IMR-90 (cell line): ENCODE results near the gene NNT. TPM values are rescaled to one million over a fixed set of nuclear protein-coding genes. Genes with fewer than 3 reads are reported as not detected.

Experiments
- ATAC-seq: fragments of 200-7000 bp; cut with Tn5 transposase; 2 replicates; pipeline ENCODE4 v1.9.1; 2020; ENCODE audit warnings: low read depth, mild to moderate bottlenecking, moderate library complexity
- BruUV-seq: library from RNA; stranded (reverse); fragments of 400-500 nt; replicated peaks from 2 replicates; lab custom pipeline; 2021; lab: Mats Ljungman, UMichigan
- CTCF ChIA-PET: fragments of 300-600 bp; formaldehyde crosslinking; extraction: SDS; loops from one replicate; lab custom pipeline; 2021; ENCODE audit warnings: antibody characterized with exemption; lab: Yijun Ruan, JAX
- POLR2A ChIA-PET: fragments of 300-600 bp; sonication (Branson Sonifier 250); formaldehyde crosslinking; loops from one replicate; lab custom pipeline; 2022; ENCODE audit warnings: antibody characterized with exemption; ENCODE audit not compliant: unreplicated experiment; lab: Charles Lee
- DNase-seq: peaks from one replicate; pipeline ENCODE4 v3.0.0; 2013
- H2AFZ ChIP-seq: replicated peaks from 2 replicates; pipeline ENCODE3; 2013; ENCODE audit warnings: low read length, mild to moderate bottlenecking; ENCODE audit not compliant: poor library complexity
- H2AK5ac ChIP-seq: 2 replicates; pipeline ENCODE4 v1.6.1; 2013; ENCODE audit warnings: low read depth, low read length, inconsistent platforms
- H2AK9ac ChIP-seq: replicated peaks from 2 replicates; pipeline ENCODE3; 2013; ENCODE audit warnings: mild to moderate bottlenecking, low read depth, low read length, moderate library complexity; ENCODE audit not compliant: poor library complexity
- H2BK120ac ChIP-seq: 2 replicates; pipeline ENCODE4 v1.6.1; 2013; ENCODE audit warnings: low read depth, low read length, inconsistent platforms
- H2BK15ac ChIP-seq: 3 replicates; pipeline ENCODE4 v1.6.1; 2013; ENCODE audit warnings: low read depth, low read length, inconsistent platforms
- H2BK20ac ChIP-seq: 2 replicates; pipeline ENCODE4 v1.6.1; 2013; ENCODE audit warnings: low read depth, mild to moderate bottlenecking, inconsistent platforms, low read length, moderate library complexity
- H2BK5ac ChIP-seq: 2 replicates; pipeline ENCODE4 v1.6.1; 2013; ENCODE audit warnings: mild to moderate bottlenecking, low read depth, low read length, inconsistent platforms; ENCODE audit not compliant: poor library complexity, severe bottlenecking
- H3K14ac ChIP-seq: replicated peaks from 2 replicates; pipeline ENCODE4 v1.6.1; 2013; ENCODE audit warnings: low read depth, low read length, inconsistent platforms
- H3K18ac ChIP-seq: 2 replicates; pipeline ENCODE4 v1.6.1; 2013; ENCODE audit warnings: low read depth, low read length, control low read depth
- H3K23ac ChIP-seq: 2 replicates; pipeline ENCODE4 v1.6.1; 2013; ENCODE audit warnings: low read depth, low read length, inconsistent platforms
- H3K27ac ChIP-seq: 2 replicates; pipeline ENCODE4 v1.5.1; 2013; ENCODE audit warnings: mild to moderate bottlenecking, control low read depth, low read length; ENCODE audit not compliant: insufficient read depth
- H3K27me3 ChIP-seq: 2 replicates; pipeline ENCODE4 v1.6.1; 2013; ENCODE audit warnings: low read length; ENCODE audit not compliant: control insufficient read depth, insufficient read depth
- H3K36me3 ChIP-seq: 2 replicates; pipeline ENCODE4 v1.6.1; 2013; ENCODE audit warnings: low read length, mixed read lengths; ENCODE audit not compliant: control insufficient read depth, insufficient read depth
- H3K4ac ChIP-seq: 2 replicates; pipeline ENCODE4 v1.6.1; 2013; ENCODE audit warnings: low read depth, low read length, inconsistent platforms
- H3K4me1 ChIP-seq: 2 replicates; pipeline ENCODE4 v1.6.1; 2013; ENCODE audit warnings: low read length, mixed read lengths; ENCODE audit not compliant: control insufficient read depth, insufficient read depth
- H3K4me2 ChIP-seq: 2 replicates; pipeline ENCODE4 v1.6.1; 2013; ENCODE audit warnings: low read depth, mild to moderate bottlenecking, control low read depth, low read length, moderate library complexity
- H3K4me3 ChIP-seq: 2 replicates; pipeline ENCODE4 v1.5.1; 2013; ENCODE audit warnings: low read depth, mild to moderate bottlenecking, control low read depth, low read length, moderate library complexity; ENCODE audit not compliant: insufficient read depth
- H3K56ac ChIP-seq: 2 replicates; pipeline ENCODE4 v1.6.1; 2013; ENCODE audit warnings: low read length, inconsistent platforms; ENCODE audit not compliant: insufficient read depth; ENCODE audit errors: extremely low read depth
- H3K79me1 ChIP-seq, 2 experiments: 2 replicates each; pipeline ENCODE4 v1.6.1; 2013; ENCODE audit warnings: low read length in 2 of 2, inconsistent platforms in 1 of 2, low read depth in 1 of 2
- H3K9ac ChIP-seq: 2 replicates; pipeline ENCODE4 v1.6.1; 2013; ENCODE audit warnings: low read depth, low read length, control low read depth
- H3K9me1 ChIP-seq: 2 replicates; pipeline ENCODE4 v1.6.1; 2013; ENCODE audit warnings: low read length, inconsistent platforms; ENCODE audit not compliant: insufficient read depth
- H3K9me3 ChIP-seq: 2 replicates; pipeline ENCODE4 v1.6.1; 2013; ENCODE audit warnings: low read length; ENCODE audit not compliant: control insufficient read depth, insufficient read depth
- H4K20me1 ChIP-seq: 2 replicates; pipeline ENCODE4 v1.6.1; 2013; ENCODE audit warnings: low read length, inconsistent platforms; ENCODE audit not compliant: insufficient read depth
- H4K5ac ChIP-seq: 2 replicates; pipeline ENCODE4 v1.6.1; 2013; ENCODE audit warnings: mild to moderate bottlenecking, low read depth, low read length, control low read depth
- H4K8ac ChIP-seq, 2 experiments: 2 replicates each; pipeline ENCODE4 v1.6.1; 2013; ENCODE audit warnings: low read depth in 2 of 2, low read length in 2 of 2, control low read depth in 1 of 2, inconsistent platforms in 1 of 2
- H4K91ac ChIP-seq: 2 replicates; pipeline ENCODE4 v1.6.1; 2013; ENCODE audit warnings: low read depth, low read length, inconsistent platforms; ENCODE audit not compliant: insufficient read depth
- BHLHE40 ChIP-seq: fragments of 150-350 bp; IDR thresholded peaks from 2 replicates; pipeline ENCODE4 v1.6.1; 2016; ENCODE audit warnings: mild to moderate bottlenecking, low read depth, low read length
- CEBPB ChIP-seq: IDR thresholded peaks from 2 replicates; pipeline ENCODE4 v1.6.1; 2012; ENCODE audit warnings: low read depth, low read length, improper control_type of control experiment
- CTCF ChIP-seq: conservative IDR thresholded peaks from 2 replicates; pipeline ENCODE4 v1.5.1; 2012; ENCODE audit warnings: mild to moderate bottlenecking, low read depth, low read length, improper control_type of control experiment
- ELK1 ChIP-seq: fragments of 150-350 bp; IDR thresholded peaks from 2 replicates; pipeline ENCODE4 v1.6.1; 2016; ENCODE audit warnings: low read depth, mild to moderate bottlenecking, low read length, moderate library complexity, borderline replicate concordance
- FOS ChIP-seq: fragments of 150-350 bp; IDR thresholded peaks from 2 replicates; pipeline ENCODE4 v1.6.1; 2016; ENCODE audit warnings: low read depth, low read length
- MAFK ChIP-seq: IDR thresholded peaks from 2 replicates; pipeline ENCODE4 v1.6.1; 2012; ENCODE audit warnings: low read depth, low read length, improper control_type of control experiment
- MAZ ChIP-seq: IDR thresholded peaks from 2 replicates; pipeline ENCODE4 v1.6.1; 2012; ENCODE audit warnings: low read depth, mild to moderate bottlenecking, low read length, improper control_type of control experiment, moderate library complexity, borderline replicate concordance
- MXI1 ChIP-seq: IDR thresholded peaks from 2 replicates; pipeline ENCODE4 v1.6.1; 2012; ENCODE audit warnings: low read depth, mild to moderate bottlenecking, low read length, moderate library complexity, borderline replicate concordance
- NFE2L2 ChIP-seq: fragments of 150-350 bp; IDR thresholded peaks from 2 replicates; pipeline ENCODE4 v1.6.1; 2016; ENCODE audit warnings: low read depth, mild to moderate bottlenecking, low read length
- RAD21 ChIP-seq: IDR thresholded peaks from 2 replicates; pipeline ENCODE4 v1.6.1; 2012; ENCODE audit warnings: low read length, improper control_type of control experiment
- RCOR1 ChIP-seq: IDR thresholded peaks from 2 replicates; pipeline ENCODE4 v1.6.1; 2012; ENCODE audit warnings: mild to moderate bottlenecking, low read length, improper control_type of control experiment; ENCODE audit not compliant: insufficient replicate concordance
- SMC3 ChIP-seq: fragments of 150-350 bp; IDR thresholded peaks from 2 replicates; pipeline ENCODE4 v1.6.1; 2016; ENCODE audit warnings: low read depth, mild to moderate bottlenecking, antibody characterized with exemption, low read length, moderate library complexity
- dilution Hi-C: fragments of 300-500 bp; cut with HindIII; formaldehyde crosslinking; loops from one replicate; pipeline ENCODE4 v1.14.3; 2018; ENCODE audit warnings: low sequenced_read_pairs; ENCODE audit not compliant: unreplicated experiment
- in situ Hi-C: fragments of 300-500 bp; cut with MboI; formaldehyde crosslinking; loops from 3 replicates; pipeline ENCODE4 v1.14.3; 2019; ENCODE audit warnings: low sequenced_read_pairs, inconsistent platforms, mixed read lengths
- intact Hi-C: fragments of 100-400 bp; cut with micrococcal nuclease; formaldehyde crosslinking; loops from 2 replicates; pipeline ENCODE4 v1.10.0; 2022
- polyA plus RNA-seq, 3 experiments: library from polyadenylated mRNA; depleted of rRNA; stranded (reverse); fragments of >200 nt; gene quantifications; 2 replicates each; pipeline ENCODE4 v1.2.3, GENCODE V29; 2012; ENCODE audit warnings: low replicate concordance in 1 of 3
- total RNA-seq: library from RNA; depleted of rRNA; stranded (reverse); fragments of >200 nt; gene quantifications from 2 replicates; pipeline ENCODE4 v1.2.3, GENCODE V29; 2012
- TF ChIP-seq, protein P1 (sequence below): fragments of 150-350 bp; IDR thresholded peaks from 2 replicates; pipeline ENCODE4 v1.6.1; 2017; ENCODE audit warnings: mild to moderate bottlenecking, antibody characterized with exemption, low read length, low read depth

The NNT gene
- total and polyA plus RNA-seq, 2 of the 4 experiments (the other 2 are of a cell fraction), result 23.1 to 57.2 TPM

DNA sequence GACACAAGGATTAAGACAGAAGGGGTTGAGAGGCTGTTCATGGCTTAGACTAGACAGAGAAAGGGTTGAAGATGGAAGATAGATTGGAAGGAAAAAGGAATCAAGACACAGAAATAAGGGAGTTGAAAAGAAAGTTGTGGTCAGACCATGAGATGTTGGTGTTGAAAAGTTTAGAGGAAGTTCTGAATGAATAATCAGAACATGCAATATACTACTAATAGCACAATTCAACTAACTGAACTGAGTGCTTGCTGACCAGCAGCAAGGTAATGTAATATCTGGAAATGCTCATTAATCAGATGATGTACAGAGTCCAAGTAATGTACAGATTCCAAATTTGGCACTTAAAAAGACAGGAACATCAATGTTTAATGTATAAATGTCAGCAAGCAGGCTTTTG is 10.6 kb upstream of the NNT start:
- no peak for ATAC-seq
- dilution Hi-C loops (no loop called here), in situ Hi-C loops (no loop called here), intact Hi-C loops (no loop called here)
- H4K91ac ChIP-seq, result no peak overlapping the region
- H4K8ac ChIP-seq, result no peak overlapping the region
- DNase-seq, result no peak
- no peak overlapping the region for H2BK120ac ChIP-seq
- CTCF ChIA-PET, result no interaction called here
- no peak overlapping the region for H2AK5ac ChIP-seq
- H2BK5ac ChIP-seq, result no peak overlapping the region
- no peak overlapping the region for H3K56ac ChIP-seq
- H3K9me3 ChIP-seq, result no peaks in the 10 kb centered on the region
- no peak overlapping the region for H2BK15ac ChIP-seq
- no peak overlapping the region for H3K4ac ChIP-seq
- H3K27ac ChIP-seq, result no peak overlapping the region
- no peaks in the 10 kb centered on the region for H4K20me1 ChIP-seq
- no peak overlapping the region for H2AK9ac ChIP-seq
- no peaks in the 10 kb centered on the region for H3K79me1 ChIP-seq
- no peak overlapping the region for H3K9ac ChIP-seq
- no peaks in the 10 kb centered on the region for H3K4me1 ChIP-seq
- H4K5ac ChIP-seq, result no peak overlapping the region
- no peak overlapping the region for H3K23ac ChIP-seq
- no peaks in the 10 kb centered on the region for H3K27me3 ChIP-seq
- POLR2A ChIA-PET, result no interaction called here
- BruUV-seq, result no TSS peak
- H3K18ac ChIP-seq, result no peak overlapping the region
- no peak overlapping the region for H3K4me2 ChIP-seq
- no peaks in the 10 kb centered on the region for H3K36me3 ChIP-seq
- TF ChIP-seq NFE2L2 (no peak), SMC3 (no peak), RCOR1 (no peak), FOS (no peak), MAFK (no peak), CTCF (no peak), MAZ (no peak), RAD21 (no peak), BHLHE40 (no peak), CEBPB (no peak), MXI1 (no peak), ELK1 (no peak)
- TF ChIP-seq, protein P1, sequence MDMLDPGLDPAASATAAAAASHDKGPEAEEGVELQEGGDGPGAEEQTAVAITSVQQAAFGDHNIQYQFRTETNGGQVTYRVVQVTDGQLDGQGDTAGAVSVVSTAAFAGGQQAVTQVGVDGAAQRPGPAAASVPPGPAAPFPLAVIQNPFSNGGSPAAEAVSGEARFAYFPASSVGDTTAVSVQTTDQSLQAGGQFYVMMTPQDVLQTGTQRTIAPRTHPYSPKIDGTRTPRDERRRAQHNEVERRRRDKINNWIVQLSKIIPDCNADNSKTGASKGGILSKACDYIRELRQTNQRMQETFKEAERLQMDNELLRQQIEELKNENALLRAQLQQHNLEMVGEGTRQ, result no peak
- H2BK20ac ChIP-seq, result no peak overlapping the region
- no peak overlapping the region for H2AFZ ChIP-seq
- H3K9me1 ChIP-seq, result no peaks in the 10 kb centered on the region
- no peak overlapping the region for H3K14ac ChIP-seq
- no peak overlapping the region for H3K4me3 ChIP-seq
